HG02870 (cell line): ENCODE measurements around the gene ATP2A3.
"Not testable (repeated sequence)": the region's sequence is repeated elsewhere in the genome, so short reads cannot be mapped to it uniquely, and the experiment has no call there.

ENCODE experiments used
- ATAC-seq: cut with Tn5 transposase; IDR thresholded peaks from one replicate; pipeline ENCODE4 v1.9.1; 2021; ENCODE audit warnings: mild to moderate bottlenecking, moderate library complexity; ENCODE audit not compliant: unreplicated experiment

ATP2A3 gene

GRCh38 chr17:3992370-3992769 lies 28.1 kb upstream of the ATP2A3 start:
- ATAC-seq = no peak

DNA sequence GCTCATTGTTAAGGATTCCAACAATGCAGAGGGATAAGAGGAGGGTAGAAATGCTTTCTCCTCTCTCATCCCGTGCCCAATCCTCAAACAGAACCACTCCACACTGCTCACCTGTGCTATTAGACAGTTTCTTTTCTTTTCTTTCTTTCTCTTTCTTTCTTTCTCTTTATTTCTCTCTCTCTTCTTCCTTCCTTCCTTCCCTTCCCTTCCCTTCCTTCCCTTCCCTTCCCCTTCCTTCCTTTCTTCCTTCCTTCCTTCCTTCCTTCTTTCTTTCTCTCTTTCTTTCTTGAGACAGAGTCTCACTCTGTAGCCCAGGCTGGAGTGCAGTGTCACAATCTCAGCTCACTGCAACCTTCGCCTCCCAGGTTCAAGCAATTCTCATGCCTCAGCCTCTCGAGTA lies 27.5 kb upstream of the ATP2A3 start:
- not testable (repeated sequence) for ATAC-seq

- no peak for ATAC-seq
Observed at GRCh38 chr17:3990386-3991127, 26.3 kb upstream of the ATP2A3 start.

DNA sequence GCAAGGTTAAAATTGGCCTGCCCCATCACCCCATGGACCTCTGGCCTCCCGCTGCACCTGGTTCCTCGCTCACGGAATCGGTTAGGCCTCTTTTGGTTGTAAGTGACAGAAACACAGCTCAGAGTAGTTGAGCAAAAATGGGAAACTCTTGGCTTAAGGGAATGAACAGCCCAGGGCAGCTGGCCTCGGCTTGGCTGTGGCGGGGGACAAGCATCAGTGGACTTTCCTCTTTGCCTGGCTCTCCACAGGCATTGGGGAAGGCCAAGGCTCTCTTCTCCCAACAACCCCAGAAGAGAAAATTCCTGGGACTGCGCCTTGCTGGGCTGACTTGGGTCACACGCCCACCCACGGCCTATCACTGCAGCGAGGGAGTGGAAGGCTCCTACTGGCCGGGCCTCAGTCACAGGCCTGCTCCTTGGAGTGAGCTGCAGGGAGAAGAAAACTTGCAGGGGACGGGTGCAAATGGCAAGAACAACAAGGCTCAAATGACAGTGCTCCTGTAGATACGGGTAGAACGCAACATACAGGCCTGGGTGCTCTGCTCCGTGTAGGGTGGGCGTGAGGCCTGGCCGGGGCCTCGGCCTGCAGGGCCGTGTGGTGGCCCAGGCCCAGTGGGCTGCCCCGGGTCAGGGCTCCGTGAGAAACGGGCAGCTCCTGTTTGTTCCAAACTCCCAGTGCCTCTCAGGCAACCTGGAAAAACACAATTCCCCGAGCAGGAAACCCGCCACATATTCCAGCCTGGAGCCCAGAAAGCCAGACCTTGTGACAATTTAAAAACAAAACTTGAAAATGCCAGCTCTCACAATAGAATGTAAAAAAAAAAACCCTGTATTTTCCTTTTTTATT lies 25.0 kb upstream of the ATP2A3 start:
- no peak for ATAC-seq

- ATAC-seq = no peak
Observed at GRCh38 chr17:3988297-3989040, 24.2 kb upstream of the ATP2A3 start.

DNA sequence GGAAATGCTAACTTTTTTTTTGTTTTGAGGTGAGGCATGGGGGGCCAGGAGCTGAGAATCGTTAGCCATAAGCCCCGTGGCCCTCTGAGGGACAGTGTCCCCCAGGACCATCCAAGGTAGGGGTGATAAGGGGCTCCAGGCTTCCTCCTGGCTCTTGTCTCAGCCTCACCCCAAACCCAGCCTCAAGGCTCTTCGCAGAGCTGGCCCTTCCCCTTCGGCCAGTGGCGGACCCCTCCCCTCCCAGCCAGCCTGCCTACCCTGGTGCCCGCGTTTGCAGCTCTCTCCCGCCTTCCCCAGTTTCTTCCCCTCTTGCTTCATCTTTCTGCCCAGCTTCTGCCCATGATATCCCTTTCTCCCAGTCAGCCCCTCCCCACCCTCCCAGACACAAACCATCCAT lies 22.7 kb upstream of the ATP2A3 start:
- ATAC-seq = no peak

DNA sequence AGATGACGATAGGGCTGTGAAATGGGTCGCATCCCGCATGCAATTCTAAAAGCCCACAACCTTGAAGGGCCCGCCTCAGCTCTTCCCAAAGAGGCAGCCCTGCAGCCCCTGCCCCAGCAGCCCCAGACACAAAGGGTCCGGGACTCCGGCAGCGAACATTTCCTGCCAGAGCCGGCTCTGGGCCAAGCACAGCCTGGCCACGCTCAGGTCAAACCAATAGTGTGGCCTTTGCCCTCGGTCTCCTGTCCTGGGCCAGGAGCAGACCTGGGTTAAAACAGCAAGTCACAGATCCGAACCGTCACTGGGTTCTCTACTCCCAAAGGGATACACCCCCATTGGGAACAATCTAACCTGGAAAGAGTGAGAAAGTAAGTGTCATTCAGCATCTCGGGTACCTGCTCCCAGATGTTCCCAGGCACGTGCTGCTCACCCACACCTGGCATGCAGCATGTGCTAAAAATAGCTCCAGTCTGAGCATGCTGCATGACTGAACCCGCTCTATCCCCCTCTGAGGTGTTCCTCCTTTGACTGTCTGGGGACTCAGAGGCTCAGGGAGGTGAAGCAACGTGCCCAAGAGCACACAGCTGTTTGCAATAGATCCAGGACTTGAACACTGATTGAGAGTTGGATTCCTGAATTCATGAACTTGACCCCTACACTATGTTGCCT lies 22.2 kb upstream of the ATP2A3 start:
- ATAC-seq = no peak

GRCh38 chr17:3985846-3986245 lies 21.6 kb upstream of the ATP2A3 start:
- no peak for ATAC-seq

GRCh38 chr17:3983606-3984484 lies 19.6 kb upstream of the ATP2A3 start:
- no peak for ATAC-seq

DNA sequence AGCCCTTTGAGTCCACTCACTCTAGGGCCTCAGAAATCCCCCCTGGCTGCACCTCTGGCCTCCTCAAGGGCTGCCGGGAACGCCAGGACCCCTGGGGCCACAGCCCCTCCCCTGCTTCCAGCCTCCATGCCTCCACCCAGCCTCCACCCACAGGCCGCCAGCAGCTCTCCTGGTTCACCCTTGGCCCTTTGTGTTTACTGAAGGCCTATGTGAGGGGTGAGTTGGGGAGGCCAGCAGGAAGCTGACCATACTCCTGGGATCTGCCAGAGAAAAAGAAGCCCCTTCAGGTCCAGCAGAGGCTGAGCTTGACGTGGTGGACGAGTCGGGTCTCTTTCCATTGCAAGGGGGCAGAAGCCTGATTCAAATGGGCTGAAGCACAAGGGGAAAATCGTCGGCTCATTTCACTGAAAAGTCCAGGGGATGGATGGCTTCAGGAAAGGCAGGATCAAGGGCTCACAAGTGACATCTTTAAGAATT lies 18.3 kb upstream of the ATP2A3 start:
- no peak for ATAC-seq

- ATAC-seq = no peak
Observed at GRCh38 chr17:3982113-3982512, 17.9 kb upstream of the ATP2A3 start.

GRCh38 chr17:3981455-3981854 lies 17.2 kb upstream of the ATP2A3 start:
- ATAC-seq = no peak

GRCh38 chr17:3980381-3981014 lies 16.3 kb upstream of the ATP2A3 start:
- ATAC-seq = no peak

- no peak for ATAC-seq
Observed at GRCh38 chr17:3979290-3979611, 15.0 kb upstream of the ATP2A3 start.

DNA sequence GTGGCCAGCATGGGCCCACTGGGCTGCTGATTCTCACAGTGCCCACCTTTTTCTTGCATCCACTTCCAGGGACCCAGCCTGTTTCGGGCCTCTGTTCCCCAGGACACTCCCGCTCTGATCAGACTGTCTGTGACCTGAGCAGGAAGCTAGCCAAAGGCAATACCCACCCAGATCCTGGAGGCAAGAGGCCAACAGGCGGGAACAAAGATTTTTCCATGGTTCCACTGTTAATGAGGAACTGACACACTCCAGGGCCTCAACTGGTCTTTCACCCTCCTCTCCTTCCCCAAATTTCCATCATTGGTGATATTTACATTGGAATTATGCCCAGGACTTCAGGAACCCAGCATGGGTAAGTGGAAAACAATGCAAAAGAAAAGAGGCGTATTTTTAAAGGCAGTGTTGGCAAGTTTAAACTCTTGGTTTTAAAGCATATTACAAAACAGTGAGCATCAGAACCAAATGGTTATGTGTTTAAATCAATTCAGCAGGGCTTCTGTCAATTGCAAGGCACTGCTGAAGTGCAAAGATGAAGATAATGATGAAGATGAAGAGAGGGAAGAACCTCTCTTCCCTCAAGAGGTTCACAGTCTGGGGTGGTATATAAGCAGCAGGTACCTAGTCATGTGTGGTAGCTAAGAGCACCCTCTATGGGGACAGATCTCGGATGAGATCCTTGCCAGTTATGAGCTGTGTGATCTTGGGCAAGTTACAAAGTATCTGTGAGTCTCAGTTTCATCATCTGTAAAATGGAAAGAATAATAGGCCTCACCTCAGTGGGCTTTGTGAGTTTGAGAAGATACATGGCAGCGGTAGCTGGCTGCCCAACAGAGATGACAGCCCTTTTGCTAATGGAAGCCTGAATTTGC lies 14.4 kb upstream of the ATP2A3 start:
- no peak for ATAC-seq

DNA sequence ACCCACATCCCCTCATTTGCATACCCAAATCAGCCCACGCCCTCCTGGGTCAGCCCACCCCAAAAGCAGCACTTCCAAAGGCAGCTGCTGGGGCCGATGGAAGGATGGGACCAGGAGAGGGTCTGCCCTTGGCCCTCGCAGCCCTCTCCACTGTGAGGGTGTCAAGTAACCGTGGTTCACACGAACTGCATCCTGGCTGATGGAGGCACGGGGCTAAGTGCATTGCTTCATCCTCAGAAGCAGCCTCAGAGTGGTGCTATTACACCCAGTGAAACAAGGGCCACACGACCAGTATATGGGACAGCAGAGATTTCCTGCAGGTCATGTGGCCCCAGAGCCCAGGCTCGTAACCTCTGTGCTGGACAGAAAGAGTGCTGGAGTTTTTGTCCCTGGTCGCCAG lies 13.2 kb upstream of the ATP2A3 start:
- ATAC-seq = no peak

- no peak for ATAC-seq
Observed at GRCh38 chr17:3976675-3977171, 12.5 kb upstream of the ATP2A3 start.

GRCh38 chr17:3974980-3975379 lies 10.7 kb upstream of the ATP2A3 start:
- no peak for ATAC-seq
